Neural progenitor cell (in vitro differentiated cells): ENCODE results near the gene SUPT4H1. TPM values are rescaled to one million over a fixed set of nuclear protein-coding genes. Genes with fewer than 3 reads are reported as not detected.

Experiments used
- DNase-seq: peaks from one replicate; pipeline ENCODE4 v3.0.0-alpha.2; 2016; ENCODE audit warnings: low spot score
- H2AFZ ChIP-seq: fragments of 200-600 bp; sonication (generic); replicated peaks from 2 replicates; pipeline ENCODE4 v1.6.1; 2016; ENCODE audit warnings: antibody characterized with exemption
- H3F3A ChIP-seq: fragments of 200-600 bp; sonication (generic); 2 replicates; pipeline ENCODE4 v1.6.1; 2016; ENCODE audit warnings: antibody characterized with exemption, low read depth
- H3K27ac ChIP-seq: fragments of 200-600 bp; sonication (generic); 2 replicates; pipeline ENCODE4 v1.5.1; 2016; ENCODE audit warnings: mild to moderate bottlenecking
- H3K27me3 ChIP-seq: fragments of 200-600 bp; sonication (generic); 2 replicates; pipeline ENCODE4 v1.6.1; 2016; ENCODE audit warnings: mild to moderate bottlenecking, moderate library complexity
- H3K36me3 ChIP-seq: fragments of 200-600 bp; sonication (generic); 2 replicates; pipeline ENCODE4 v1.5.1; 2016
- H3K4me1 ChIP-seq: fragments of 200-600 bp; sonication (generic); 2 replicates; pipeline ENCODE4 v1.6.1; 2016; ENCODE audit warnings: mixed run types
- H3K4me2 ChIP-seq: fragments of 200-600 bp; sonication (generic); 2 replicates; pipeline ENCODE4 v1.6.1; 2016
- H3K4me3 ChIP-seq: fragments of 200-600 bp; sonication (generic); 2 replicates; pipeline ENCODE4 v1.5.1; 2016
- H3K79me2 ChIP-seq: fragments of 200-600 bp; sonication (generic); 2 replicates; pipeline ENCODE4 v1.6.1; 2016; ENCODE audit warnings: low read depth
- H3K9ac ChIP-seq: fragments of 200-600 bp; sonication (generic); 2 replicates; pipeline ENCODE4 v1.6.1; 2016
- H3K9me3 ChIP-seq: fragments of 200-600 bp; sonication (generic); 2 replicates; pipeline ENCODE4 v1.5.1; 2016; ENCODE audit warnings: low read depth
- H4K20me1 ChIP-seq: fragments of 200-600 bp; sonication (generic); 2 replicates; pipeline ENCODE4 v1.6.1; 2016; ENCODE audit warnings: low read depth
- H3K27ac Mint-ChIP-seq: 3 replicates; pipeline ENCODE4 v1.8.0; 2021; ENCODE audit warnings: mixed read lengths
- H3K27me3 Mint-ChIP-seq: 2 replicates; pipeline ENCODE4 v1.8.0; 2022; ENCODE audit warnings: low read depth, mild to moderate bottlenecking, inconsistent platforms, moderate library complexity, mixed read lengths; ENCODE audit not compliant: insufficient read depth
- H3K36me3 Mint-ChIP-seq: 3 replicates; pipeline ENCODE4 v1.8.0; 2021; ENCODE audit warnings: mixed read lengths
- H3K4me1 Mint-ChIP-seq: 3 replicates; pipeline ENCODE4 v1.8.0; 2021; ENCODE audit warnings: mixed read lengths
- H3K4me3 Mint-ChIP-seq: 3 replicates; pipeline ENCODE4 v1.8.0; 2021; ENCODE audit warnings: mild to moderate bottlenecking, moderate library complexity, mixed read lengths
- H3K9me3 Mint-ChIP-seq: 3 replicates; pipeline ENCODE4 v1.8.0; 2020; ENCODE audit warnings: mixed read lengths
- CTCF ChIP-seq: fragments of 200-600 bp; sonication (generic); IDR thresholded peaks from 2 replicates; pipeline ENCODE4 v1.5.1; 2017; ENCODE audit warnings: antibody characterized with exemption, mild to moderate bottlenecking
- EZH2 ChIP-seq: fragments of 200-600 bp; sonication (generic); IDR thresholded peaks from 2 replicates; pipeline ENCODE4 v1.6.1; 2017; ENCODE audit warnings: antibody characterized with exemption, mild to moderate bottlenecking, moderate library complexity
- EZH2phosphoT487 ChIP-seq: fragments of 200-600 bp; sonication (generic); IDR thresholded peaks from 2 replicates; pipeline ENCODE4 v1.6.1; 2017; ENCODE audit warnings: antibody characterized with exemption
- total RNA-seq: library from RNA; depleted of rRNA; stranded (reverse); fragments of >200 nt; gene quantifications from 2 replicates; pipeline ENCODE4 v1.2.3, GENCODE V29; 2015; ENCODE audit warnings: low replicate concordance

Gene SUPT4H1
- total RNA-seq, 1 donor from 2014 or later, result 103 TPM

GRCh38 chr17:58333736-58334207, 18.2 kb downstream of the SUPT4H1 start:
- Histone ChIP-seq H3K4me2 (no peak overlapping the region), H3K27me3 (no peaks in the 10 kb centered on the region), H3F3A (peaks cover 4% of the 10 kb centered on the region), H3K9ac (no peak overlapping the region), H2AFZ (no peak overlapping the region), H3K36me3 (no peaks in the 10 kb centered on the region), H3K4me1 (peaks cover 21% of the 10 kb centered on the region), H3K4me3 (no peak overlapping the region), H3K79me2 (no peaks in the 10 kb centered on the region), H3K9me3 (no peaks in the 10 kb centered on the region), H3K27ac (no peak overlapping the region), H4K20me1 (no peaks in the 10 kb centered on the region)
- Mint-ChIP-seq H3K4me3 (no peak overlapping the region), H3K4me1 (peaks cover 43% of the 10 kb centered on the region), H3K36me3 (no peaks in the 10 kb centered on the region), H3K9me3 (peaks cover 2% of the 10 kb centered on the region), H3K27ac (peak overlapping the region; percentile 60), H3K27me3 (peaks cover 5% of the 10 kb centered on the region)
- no peak for DNase-seq
- TF ChIP-seq EZH2, result no peak
- no peak for TF ChIP-seq CTCF
- no peak for TF ChIP-seq EZH2phosphoT487

DNA sequence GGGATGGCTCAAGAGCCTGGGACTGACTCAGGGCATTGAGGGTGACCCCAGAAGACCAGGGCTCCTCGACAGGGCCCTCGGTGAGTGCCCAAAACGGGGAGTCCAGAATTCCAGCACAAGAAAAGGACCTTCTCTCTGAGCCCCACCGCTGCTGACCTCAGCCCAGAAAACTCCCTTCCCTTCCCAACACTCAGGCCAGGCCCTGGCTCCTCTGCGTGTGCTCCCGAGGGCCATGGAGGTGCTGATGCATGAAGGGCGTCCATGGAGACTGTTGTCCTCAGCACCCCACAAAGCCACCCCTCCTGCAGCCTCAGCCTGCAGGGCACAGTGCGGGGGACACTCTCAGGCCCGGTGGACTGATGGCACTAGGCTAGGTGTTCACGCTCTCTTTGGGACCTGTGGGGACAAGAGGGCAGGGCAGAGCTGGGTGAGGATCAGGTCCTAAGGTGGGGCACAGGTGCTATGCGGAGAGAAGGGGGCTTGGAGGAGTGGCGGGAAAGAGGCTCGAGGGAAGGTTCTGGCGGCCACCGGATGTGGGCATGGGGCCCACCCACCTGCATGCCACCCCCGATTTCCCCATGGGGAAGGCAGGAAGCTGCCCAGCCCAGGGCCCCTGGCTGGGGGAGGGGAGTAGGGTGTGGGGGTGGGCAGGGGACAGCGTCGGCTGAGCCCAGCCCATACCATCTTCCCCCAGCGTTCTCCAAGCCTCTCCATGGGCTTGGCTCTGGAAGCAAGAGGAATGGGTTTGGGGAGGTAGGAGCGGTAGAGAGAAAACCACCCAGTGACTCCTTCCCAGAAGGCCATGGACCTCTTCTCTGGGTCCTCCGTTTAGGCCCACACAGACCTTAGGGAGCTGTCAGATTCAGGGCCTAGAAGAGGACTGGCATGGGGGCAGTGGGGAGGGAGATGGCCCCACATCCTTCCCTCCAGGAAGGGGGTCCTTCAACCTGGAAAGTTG, 18.9 kb downstream of the SUPT4H1 start:
- Histone ChIP-seq H3K9ac (no peak overlapping the region), H3K27me3 (no peaks in the 10 kb centered on the region), H3K4me1 (peaks cover 23% of the 10 kb centered on the region), H3K4me3 (no peak overlapping the region), H3K27ac (no peak overlapping the region), H4K20me1 (no peaks in the 10 kb centered on the region), H3K9me3 (no peaks in the 10 kb centered on the region), H3K4me2 (no peak overlapping the region), H3K79me2 (no peaks in the 10 kb centered on the region), H3K36me3 (no peaks in the 10 kb centered on the region), H2AFZ (no peak overlapping the region), H3F3A (peaks cover 8% of the 10 kb centered on the region)
- Mint-ChIP-seq H3K27me3 (peaks cover 5% of the 10 kb centered on the region), H3K9me3 (peaks cover 2% of the 10 kb centered on the region), H3K4me1 (peaks cover 44% of the 10 kb centered on the region), H3K36me3 (no peaks in the 10 kb centered on the region), H3K27ac (no peak overlapping the region), H3K4me3 (no peak overlapping the region)
- no peak for TF ChIP-seq EZH2
- TF ChIP-seq EZH2phosphoT487, result no peak
- no peak for TF ChIP-seq CTCF
- DNase-seq, result no peak

GRCh38 chr17:58331815-58332777, 19.9 kb downstream of the SUPT4H1 start:
- Mint-ChIP-seq H3K27me3 (peaks cover 9% of the 10 kb centered on the region), H3K36me3 (no peaks in the 10 kb centered on the region), H3K4me3 (no peak overlapping the region), H3K9me3 (peaks cover 2% of the 10 kb centered on the region), H3K4me1 (peaks cover 43% of the 10 kb centered on the region), H3K27ac (no peak overlapping the region)
- Histone ChIP-seq H4K20me1 (no peaks in the 10 kb centered on the region), H3F3A (peaks cover 8% of the 10 kb centered on the region), H3K9ac (no peak overlapping the region), H3K4me1 (peaks cover 16% of the 10 kb centered on the region), H3K27ac (no peak overlapping the region), H3K36me3 (no peaks in the 10 kb centered on the region), H3K4me3 (no peak overlapping the region), H3K4me2 (no peak overlapping the region), H2AFZ (no peak overlapping the region), H3K9me3 (no peaks in the 10 kb centered on the region), H3K27me3 (no peaks in the 10 kb centered on the region), H3K79me2 (no peaks in the 10 kb centered on the region)
- no peak for DNase-seq
- no peak for TF ChIP-seq EZH2
- TF ChIP-seq CTCF, result no peak
- TF ChIP-seq EZH2phosphoT487, result no peak
